Testis (tissue), 3 donors: Measurements from ENCODE around the gene PTGES2. TPM values are rescaled to one million over a fixed set of nuclear protein-coding genes. Genes with fewer than 3 reads are reported as not detected.

Source experiments
- DNase-seq: peaks from one replicate; pipeline ENCODE4 v3.0.0-alpha.2; 2019
- H3K27ac ChIP-seq, 2 donors: fragments of 200-600 bp; sonication (generic); one replicate each; pipeline ENCODE4 v1.5.1; 2019
- H3K27me3 ChIP-seq: fragments of 200-600 bp; sonication (generic); one replicate; pipeline ENCODE4 v1.5.1; 2019
- H3K36me3 ChIP-seq: fragments of 200-600 bp; sonication (generic); one replicate; pipeline ENCODE4 v1.5.1; 2017; ENCODE audit warnings: low read depth; ENCODE audit errors: missing control alignments
- H3K4me1 ChIP-seq: fragments of 200-600 bp; sonication (generic); one replicate; pipeline ENCODE4 v1.5.1; 2019
- H3K4me3 ChIP-seq, 2 donors: fragments of 200-600 bp; sonication (generic); one replicate each; pipeline ENCODE4 v1.5.1; 2017 to 2019
- H3K9me3 ChIP-seq: fragments of 200-600 bp; sonication (generic); one replicate; pipeline ENCODE4 v1.5.1; 2017
- POLR2A ChIP-seq: fragments of 450-650 bp; IDR thresholded peaks from one replicate; pipeline ENCODE4 v1.6.1; 2017; ENCODE audit warnings: antibody characterized with exemption, mild to moderate bottlenecking, moderate library complexity
- WGBS, 2 donors: methylation state at CpG; one replicate each; pipeline ENCODE4 v1.1.5; 2018; 5-methylcytosine and 5-hydroxymethylcytosine counted together
- intact Hi-C: fragments of 100-400 bp; cut with DNase I; formaldehyde crosslinking; loops from one replicate; pipeline ENCODE4 v1.15.1; 2023; ENCODE audit warnings: low total_unique reads
- polyA plus RNA-seq: library from polyadenylated mRNA; stranded (reverse); fragments of 350-450 nt; fragmentation: Illumina TruSeq; extraction: RNeasy Lipid Tissue Mini Kit (QIAGEN cat#74804); gene quantifications from one replicate; pipeline ENCODE4 v1.2.3, GENCODE V29; 2014; ENCODE audit warnings: low read depth, low replicate concordance; ENCODE audit not compliant: insufficient read depth
- total RNA-seq, 2 donors: library from RNA; depleted of rRNA; stranded (reverse); fragments of >200 nt; gene quantifications; one replicate each; pipeline ENCODE4 v1.2.3, GENCODE V29; 2016
- TF ChIP-seq, protein P1 (sequence below), 3 experiments: fragments of 450-650 bp in 2 of 3; fragments of 200-600 bp in 1 of 3; sonication (generic) in 1 of 3; IDR thresholded peaks; one replicate each; pipeline ENCODE4 v1.5.1; 2016 to 2019; ENCODE audit warnings: antibody characterized with exemption in 3 of 3, mild to moderate bottlenecking in 2 of 3, moderate library complexity in 1 of 3

PTGES2 gene
- total and polyA plus RNA-seq, 3 donors from 2014 or later = 53.1 to 96.4 (median 95.8) TPM

DNA sequence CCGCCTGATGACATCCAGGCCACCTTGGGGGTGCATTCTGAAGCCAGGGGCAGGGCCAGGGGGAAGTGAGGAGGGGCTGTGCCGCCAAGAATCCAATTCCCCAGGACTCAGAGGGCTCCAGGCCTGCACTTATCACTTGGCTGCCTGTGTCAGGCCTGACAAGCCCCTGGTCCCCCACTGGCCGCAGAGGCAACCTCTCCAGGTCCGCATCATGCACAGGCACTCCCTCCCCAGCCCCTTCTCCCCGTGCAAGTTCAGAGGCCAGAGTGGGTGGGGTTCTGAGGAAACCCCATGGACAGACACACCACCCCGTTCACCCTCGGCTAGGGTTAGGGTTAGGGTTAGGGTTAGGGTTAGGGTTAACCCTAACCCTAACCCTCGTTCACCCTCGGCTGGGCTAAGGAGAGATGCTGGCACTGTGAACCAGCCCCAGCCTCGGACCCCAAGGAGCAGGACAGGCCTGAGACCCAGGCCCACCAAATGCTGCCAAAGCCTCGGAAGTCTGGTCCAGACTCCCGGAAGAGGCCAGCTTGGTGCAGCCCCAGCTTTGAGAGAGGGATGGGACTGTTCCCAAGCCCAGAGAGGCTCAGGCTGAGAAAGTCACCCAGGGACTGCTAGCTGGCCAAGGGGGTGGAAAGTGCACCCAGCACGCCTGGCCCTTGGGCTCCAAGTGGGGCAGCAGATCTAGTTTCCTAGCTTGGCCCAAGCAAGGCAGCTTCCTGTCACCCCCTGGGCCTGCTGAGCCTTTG lies 26.6 kb upstream of the PTGES2 start:
- Histone ChIP-seq H3K4me1 (no peaks in the 10 kb centered on the region), H3K9me3 (no peaks in the 10 kb centered on the region), H3K4me3 (no peak overlapping the region), H3K27me3 (no peaks in the 10 kb centered on the region), H3K27ac (no peak overlapping the region), H3K36me3 (no peaks in the 10 kb centered on the region)
- no peak for DNase-seq
- intact Hi-C loops = no loop called here
- TF ChIP-seq, protein P1, sequence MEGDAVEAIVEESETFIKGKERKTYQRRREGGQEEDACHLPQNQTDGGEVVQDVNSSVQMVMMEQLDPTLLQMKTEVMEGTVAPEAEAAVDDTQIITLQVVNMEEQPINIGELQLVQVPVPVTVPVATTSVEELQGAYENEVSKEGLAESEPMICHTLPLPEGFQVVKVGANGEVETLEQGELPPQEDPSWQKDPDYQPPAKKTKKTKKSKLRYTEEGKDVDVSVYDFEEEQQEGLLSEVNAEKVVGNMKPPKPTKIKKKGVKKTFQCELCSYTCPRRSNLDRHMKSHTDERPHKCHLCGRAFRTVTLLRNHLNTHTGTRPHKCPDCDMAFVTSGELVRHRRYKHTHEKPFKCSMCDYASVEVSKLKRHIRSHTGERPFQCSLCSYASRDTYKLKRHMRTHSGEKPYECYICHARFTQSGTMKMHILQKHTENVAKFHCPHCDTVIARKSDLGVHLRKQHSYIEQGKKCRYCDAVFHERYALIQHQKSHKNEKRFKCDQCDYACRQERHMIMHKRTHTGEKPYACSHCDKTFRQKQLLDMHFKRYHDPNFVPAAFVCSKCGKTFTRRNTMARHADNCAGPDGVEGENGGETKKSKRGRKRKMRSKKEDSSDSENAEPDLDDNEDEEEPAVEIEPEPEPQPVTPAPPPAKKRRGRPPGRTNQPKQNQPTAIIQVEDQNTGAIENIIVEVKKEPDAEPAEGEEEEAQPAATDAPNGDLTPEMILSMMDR (IDR thresholded peaks at IDR 0.05) = no peak
- no peak for TF ChIP-seq POLR2A
- WGBS, 2 donors = 88 to 90% methylated on average over 4 to 13 of the region's 13 CpGs

- Histone ChIP-seq H3K27ac (no peak overlapping the region), H3K27me3 (no peaks in the 10 kb centered on the region), H3K36me3 (no peaks in the 10 kb centered on the region), H3K4me1 (no peaks in the 10 kb centered on the region), H3K9me3 (no peaks in the 10 kb centered on the region), H3K4me3 (no peak overlapping the region)
- no peak for DNase-seq
- TF ChIP-seq, protein P1 (IDR thresholded peaks at IDR 0.05) = no peak
- TF ChIP-seq POLR2A = no peak
- intact Hi-C loops = no loop called here
- 90 to 91% methylated on average over 16 to 26 of the region's 26 CpGs for WGBS, 2 donors
These were observed 25.8 kb upstream of the PTGES2 start for GRCh38 chr9:128153060-128153946.

DNA sequence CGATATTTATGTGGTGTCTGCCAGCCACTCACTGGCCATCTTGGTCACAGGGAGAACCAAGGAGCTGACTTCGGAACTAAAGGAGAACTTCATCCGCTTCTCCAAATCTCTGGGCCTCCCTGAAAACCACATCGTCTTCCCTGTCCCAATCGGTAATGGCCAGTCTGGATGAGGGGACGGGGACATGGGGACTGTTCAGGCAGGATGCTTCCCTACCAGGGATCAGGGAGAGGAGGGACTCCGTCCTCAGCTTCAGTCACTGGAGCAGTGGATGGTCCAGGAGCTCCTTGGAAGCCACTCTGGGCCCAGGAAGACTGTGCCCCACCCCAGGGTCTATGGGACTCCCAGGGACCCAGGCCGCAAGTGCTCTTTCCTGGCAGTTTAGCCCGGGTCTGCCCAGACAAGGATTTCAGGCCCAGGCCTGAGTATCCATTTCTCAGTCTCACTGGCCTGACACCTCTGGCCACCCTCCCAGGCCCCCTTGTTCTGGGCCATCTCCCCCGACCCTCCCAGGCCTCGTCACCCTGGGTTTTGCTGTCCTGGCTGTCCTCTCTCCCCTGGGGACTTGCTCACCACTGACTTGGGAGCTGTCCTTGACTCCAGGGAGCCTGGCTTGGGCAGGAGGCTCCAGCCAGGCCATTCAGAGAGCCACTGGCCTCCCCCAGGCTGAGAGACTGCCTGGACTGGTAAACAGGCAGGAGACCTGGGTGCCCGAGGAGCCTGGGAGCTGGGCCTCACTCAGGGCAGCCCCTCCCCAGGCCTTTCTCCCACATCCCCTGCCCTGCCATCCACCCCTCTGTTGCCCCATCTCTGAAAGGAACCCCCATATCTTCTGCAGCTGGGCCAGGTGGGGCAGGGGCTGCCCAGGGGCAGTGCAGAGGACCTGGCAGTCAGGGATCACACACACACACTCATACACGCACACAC lies 24.9 kb upstream of the PTGES2 start:
- intact Hi-C loops = no loop called here
- no peaks in the 10 kb centered on the region for H3K9me3 ChIP-seq
- H3K4me3 ChIP-seq = no peak overlapping the region
- no peak overlapping the region for H3K27ac ChIP-seq
- DNase-seq = no peak
- H3K4me1 ChIP-seq = no peaks in the 10 kb centered on the region
- TF ChIP-seq, protein P1 (IDR thresholded peaks at IDR 0.05) = no peak
- no peak for TF ChIP-seq POLR2A
- WGBS, 2 donors = 86 to 92% methylated on average over 12 to 13 of the region's 13 CpGs
- H3K36me3 ChIP-seq = no peaks in the 10 kb centered on the region
- H3K27me3 ChIP-seq = no peaks in the 10 kb centered on the region

- Histone ChIP-seq H3K4me1 (no peaks in the 10 kb centered on the region), H3K36me3 (no peaks in the 10 kb centered on the region), H3K27me3 (no peaks in the 10 kb centered on the region), H3K4me3 (no peak overlapping the region), H3K9me3 (no peaks in the 10 kb centered on the region), H3K27ac (no peak overlapping the region)
- no peak for DNase-seq
- intact Hi-C loops = no loop called here
- WGBS, 2 donors = 89 to 91% methylated on average over 18 of the region's 18 CpGs
- TF ChIP-seq, protein P1 (IDR thresholded peaks at IDR 0.05) = no peak
- TF ChIP-seq POLR2A = no peak
These were observed 24.0 kb upstream of the PTGES2 start for GRCh38 chr9:128151309-128152132.
